NCI-H82 treated with DMSO at 0.1 percent for 48 hours (cell line): ENCODE measurements around the gene WDFY1.
"Not testable (repeated sequence)": the region's sequence is repeated elsewhere in the genome, so short reads cannot be mapped to it uniquely, and the experiment has no call there.

Experiments used
- DNase-seq: peaks from one replicate; lab custom pipeline; 2025; ENCODE audit not compliant: unreplicated experiment; lab: John Stamatoyannopoulos, UW

WDFY1 gene

DNA sequence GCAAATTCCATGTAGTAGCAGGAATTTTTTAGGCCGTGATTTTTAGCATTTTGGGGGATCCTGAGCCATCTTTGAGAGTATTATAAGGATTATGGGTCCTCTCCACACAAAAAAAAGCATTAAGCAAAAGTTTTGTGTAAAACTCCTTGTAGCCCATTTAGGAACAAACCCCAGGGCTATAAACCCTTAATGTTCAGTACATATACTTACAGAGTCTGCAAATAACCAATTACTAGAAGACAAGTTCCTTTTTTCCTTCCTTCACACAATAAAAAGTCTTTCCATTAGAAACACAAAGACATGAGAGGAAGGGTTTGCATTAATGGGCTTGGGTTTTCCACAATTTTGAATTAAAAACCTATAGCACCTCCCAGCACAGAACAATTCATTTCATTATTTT, 44.6 kb downstream of the WDFY1 start:
- no peak for DNase-seq

DNA sequence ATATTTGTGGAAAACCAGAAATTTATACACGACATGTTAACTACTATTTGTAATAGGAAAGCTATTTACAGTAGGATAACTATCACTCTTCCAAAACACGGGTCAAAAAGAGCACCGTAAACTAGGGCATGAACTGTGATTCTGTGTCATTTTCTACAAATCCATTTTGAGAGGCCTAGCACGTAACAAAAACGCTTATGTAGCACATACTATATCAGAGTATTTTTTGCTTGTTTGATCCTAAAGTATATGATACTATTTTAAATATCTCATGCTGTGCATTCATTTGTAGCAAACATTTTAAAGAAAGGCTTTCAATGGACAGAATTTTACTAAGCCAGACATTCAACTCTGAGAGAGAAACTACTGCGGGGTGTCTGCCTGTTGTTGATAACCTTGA, 45.1 kb downstream of the WDFY1 start:
- no peak for DNase-seq

- DNase-seq: no peak
Measured at GRCh38 chr2:223897669-223898330, 47.3 kb downstream of the WDFY1 start.

- no peak for DNase-seq
Measured at GRCh38 chr2:223896833-223897311, 48.3 kb downstream of the WDFY1 start.

GRCh38 chr2:223894968-223895367, 50.2 kb downstream of the WDFY1 start:
- DNase-seq: no peak

DNA sequence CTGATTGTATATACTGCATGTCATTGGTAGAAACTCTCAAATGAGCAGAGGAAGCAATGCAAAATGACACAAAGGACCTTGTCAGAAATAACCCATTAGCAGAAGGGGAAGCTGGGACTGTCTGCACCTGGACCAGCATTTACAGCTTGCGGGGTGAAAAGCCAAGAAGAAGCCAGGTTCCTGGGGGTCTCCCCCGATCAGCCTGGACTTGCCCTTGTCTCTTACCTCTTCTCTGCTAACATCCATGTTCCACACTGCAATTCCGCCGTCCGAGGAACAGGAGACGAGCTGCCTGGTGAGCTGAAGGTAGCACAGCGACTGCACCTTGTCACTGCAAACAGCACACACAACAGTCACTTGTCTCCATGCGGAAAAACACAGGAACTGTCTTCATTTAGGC, 51.1 kb downstream of the WDFY1 start:
- DNase-seq: no peak

DNA sequence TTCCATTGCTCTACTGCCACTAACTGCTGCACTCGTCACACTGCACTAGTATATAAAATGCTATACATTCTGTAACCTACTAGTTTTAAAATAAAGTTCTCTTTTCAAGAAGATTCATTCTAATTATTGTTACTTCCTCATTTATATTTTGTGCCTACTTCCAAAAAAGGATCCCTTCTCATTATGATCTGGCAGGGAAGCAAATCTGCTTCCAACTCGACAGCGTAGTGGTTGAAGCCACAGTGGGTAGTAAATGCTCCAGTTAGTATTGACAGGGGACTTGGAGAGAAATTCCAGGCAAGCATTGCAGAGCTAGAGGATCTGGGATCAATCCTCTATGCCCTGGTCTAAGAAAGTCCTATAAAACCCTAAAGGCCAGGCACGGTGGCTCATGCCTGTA, 54.4 kb downstream of the WDFY1 start:
- DNase-seq: no peak

DNA sequence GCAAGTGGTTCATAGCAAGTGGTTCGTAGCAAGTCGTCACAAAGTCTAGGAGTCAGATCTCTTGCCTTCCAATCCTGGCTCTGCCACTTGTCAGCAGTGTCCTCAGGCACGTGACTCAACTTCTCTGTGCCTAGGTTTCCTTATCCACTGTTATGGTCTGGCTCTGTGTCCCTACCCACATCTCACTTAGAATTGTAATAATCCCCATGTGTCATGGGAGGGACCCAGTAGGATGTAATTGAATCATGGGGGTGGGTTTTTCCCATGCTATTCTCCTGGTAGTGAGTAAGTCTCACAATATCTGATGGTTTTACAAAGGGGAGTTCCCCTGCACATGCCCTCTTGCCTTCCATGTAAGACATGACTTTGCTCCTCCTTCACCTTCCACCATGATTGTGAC, 55.9 kb downstream of the WDFY1 start:
- no peak for DNase-seq

DNA sequence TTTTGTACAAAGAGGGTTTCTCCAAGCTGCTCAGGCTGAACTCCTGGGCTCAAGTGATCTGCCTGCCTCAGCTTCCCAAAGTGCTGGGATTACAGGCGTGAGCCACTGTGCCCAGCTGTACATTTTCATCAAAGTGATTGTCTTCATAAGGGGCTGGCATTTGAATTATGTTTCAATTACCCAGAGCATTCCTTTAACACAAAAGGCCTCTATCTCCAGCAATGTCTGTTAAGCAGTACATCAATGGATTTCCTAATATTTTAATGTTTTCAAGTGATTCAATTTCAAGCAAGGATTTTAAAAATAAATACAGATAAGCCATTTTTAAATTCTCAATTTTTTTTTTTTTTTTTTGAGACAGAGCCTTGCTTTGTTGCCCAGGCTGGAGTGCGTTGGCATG, 56.9 kb downstream of the WDFY1 start:
- no peak for DNase-seq

- no peak for DNase-seq
Measured at GRCh38 chr2:223887127-223887526, 58.0 kb downstream of the WDFY1 start.

DNA sequence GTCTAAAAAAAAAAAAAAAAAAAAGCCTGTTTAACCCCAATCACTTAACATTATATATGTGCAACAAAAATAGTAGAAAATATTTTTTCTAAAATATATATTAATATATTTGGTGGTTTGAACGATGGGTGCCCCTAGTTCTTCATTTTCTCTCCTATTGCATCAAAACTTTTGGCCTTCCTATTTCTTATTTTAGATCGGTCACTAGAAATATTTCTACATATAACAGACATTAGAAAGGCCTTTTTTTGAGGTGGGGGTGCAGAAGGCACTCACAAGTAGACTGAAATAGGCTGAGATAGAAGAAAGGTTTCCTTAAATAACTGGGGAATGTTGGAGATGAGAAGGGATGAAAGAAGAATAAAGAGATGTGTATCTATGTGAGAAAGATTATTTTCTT, 58.4 kb downstream of the WDFY1 start:
- no peak for DNase-seq

GRCh38 chr2:223884399-223884798, 60.7 kb downstream of the WDFY1 start:
- DNase-seq: no peak

GRCh38 chr2:223882715-223883114, 62.4 kb downstream of the WDFY1 start:
- no peak for DNase-seq

DNA sequence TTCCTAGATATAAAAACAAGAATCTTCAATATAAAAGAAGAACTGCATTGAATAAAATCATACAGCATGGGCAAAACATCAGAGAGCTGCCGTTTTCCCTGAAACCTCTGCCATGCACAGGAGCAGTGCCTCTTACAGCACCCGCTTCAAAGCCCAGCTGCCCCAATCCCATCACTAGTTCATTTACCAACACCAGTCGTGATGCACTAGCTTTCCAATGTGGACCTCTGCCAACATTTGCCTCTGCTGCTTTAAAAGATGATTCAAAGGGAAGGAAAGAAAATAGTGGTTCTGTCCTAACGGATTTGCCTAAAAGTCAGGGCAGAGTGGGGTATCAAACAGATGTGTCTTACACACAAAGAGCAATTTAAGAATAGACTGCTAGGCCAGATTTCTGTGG, 64.3 kb downstream of the WDFY1 start:
- no peak for DNase-seq

DNA sequence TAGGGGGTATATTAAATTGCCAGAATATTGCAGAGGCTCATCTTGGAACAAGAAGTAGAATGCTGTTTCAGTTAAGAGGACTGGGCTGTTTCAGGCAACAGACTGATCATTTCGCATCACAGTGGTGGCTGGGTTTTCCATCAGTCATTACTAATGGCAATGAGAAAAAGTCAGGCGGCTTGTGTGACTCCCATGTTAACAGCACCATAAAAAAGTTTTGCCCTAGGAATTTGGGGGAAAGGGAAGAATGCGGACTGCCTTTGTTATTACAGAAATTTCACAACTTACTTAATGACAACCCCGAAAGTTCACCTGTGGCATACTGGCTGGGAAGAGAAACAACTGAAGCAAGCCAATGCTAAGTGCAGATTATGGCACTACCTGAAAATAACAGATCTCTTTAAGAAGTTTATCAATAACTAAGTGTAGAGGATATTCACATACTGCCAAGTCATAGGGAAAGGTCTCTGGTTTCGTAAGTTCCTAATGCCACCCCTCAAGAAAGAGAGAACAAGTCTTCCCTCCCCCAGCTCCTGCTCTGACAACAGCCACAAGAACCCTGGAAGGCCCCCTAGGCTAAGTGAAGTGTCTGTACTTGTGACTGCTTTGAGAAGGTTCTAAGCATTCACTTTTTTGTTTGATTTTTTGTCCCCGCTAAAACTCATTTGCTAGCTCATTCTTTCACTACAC, 67.3 kb downstream of the WDFY1 start:
- no peak for DNase-seq

DNA sequence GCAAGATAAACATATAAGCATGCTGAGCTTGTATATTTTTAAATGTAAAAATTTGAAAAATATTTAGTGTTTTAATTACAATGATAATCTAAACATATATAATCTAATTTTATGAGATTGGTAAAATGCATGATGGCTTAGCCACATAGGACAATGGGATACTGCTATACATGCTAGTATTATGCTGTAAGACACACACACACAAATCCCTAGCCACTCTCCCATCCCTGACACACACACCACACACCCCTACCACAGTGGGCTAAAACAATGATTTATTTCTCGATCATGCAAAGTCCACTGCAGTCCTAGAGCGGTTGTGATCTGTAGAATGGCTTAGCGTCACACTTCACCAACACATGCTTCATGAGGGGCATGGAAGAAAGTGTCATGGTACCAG, 71.5 kb downstream of the WDFY1 start:
- DNase-seq: no peak

DNA sequence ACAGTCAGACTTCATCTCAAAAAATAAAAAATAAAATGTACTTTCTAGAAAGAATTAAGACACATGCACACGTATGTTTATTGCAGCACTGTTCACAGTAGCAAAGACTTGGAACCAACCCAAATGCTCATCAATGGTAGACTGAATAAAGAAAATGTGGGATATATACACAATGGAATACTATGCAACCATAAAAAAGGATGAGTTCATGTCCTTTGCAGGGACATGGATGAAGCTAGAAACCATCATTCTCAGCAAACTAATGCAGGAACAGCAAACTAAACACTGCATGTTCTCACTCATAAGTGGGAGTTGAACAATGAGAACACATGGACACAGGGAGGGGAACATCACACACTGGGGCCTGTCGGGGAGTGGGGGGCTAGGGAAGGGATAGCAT, 72.4 kb downstream of the WDFY1 start:
- not testable (repeated sequence) for DNase-seq

GRCh38 chr2:223871661-223872060, 73.5 kb downstream of the WDFY1 start:
- not testable (repeated sequence) for DNase-seq

DNA sequence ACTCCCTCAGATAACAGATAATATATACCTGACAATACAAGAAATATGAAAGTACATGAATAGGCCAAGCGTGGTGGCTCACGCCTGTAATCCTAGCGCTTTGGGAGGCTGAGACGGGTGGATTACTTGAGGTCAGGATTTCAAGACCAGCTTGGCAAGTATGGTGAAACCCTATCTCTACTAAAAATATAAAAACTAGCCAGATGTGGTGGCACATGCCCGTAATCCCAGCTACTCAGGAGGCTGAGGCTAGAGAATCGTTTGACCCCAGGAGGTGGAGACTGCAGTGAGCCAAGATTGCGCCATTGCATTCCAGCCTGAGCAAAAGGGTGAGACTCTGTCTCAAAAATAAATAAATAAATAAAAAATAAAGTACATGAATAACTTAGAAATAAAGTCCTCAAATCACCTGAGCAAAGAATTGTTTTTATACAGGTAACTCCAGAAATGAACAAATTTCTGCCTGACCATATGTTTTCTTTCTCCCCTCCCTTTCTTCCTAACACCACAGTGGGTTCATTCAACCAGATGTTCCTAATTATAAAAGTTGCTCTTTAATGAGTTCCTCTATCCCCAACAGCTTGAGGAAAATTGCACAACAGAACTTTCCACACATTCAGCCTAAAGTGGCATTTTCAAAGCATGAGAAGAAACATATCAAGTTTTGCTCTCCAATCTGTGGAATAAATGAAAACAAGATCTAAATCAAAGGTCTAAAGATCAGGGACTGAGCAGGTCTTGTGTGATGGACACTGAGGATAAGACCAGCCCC, 74.1 kb downstream of the WDFY1 start:
- no peak for DNase-seq

DNA sequence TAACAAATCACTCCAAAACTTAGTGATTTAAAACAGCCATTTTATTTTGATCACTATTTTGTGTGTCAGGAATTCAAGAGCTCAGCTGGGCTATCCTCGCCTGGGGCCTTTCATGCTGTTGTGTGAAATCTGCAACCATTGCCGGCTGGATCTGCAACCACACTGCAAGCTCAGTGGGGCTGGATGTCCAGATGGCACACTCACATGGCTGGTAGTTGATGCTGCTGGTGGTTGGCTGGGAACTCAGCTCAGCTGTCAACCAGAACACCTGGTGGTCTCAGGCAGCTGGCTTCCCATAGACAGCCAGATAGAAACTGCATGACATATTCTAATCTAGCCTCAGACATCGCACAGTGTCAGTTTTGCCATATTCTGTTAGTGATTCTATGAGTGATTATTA, 77.1 kb downstream of the WDFY1 start:
- peak; percentile 25 for DNase-seq

DNA sequence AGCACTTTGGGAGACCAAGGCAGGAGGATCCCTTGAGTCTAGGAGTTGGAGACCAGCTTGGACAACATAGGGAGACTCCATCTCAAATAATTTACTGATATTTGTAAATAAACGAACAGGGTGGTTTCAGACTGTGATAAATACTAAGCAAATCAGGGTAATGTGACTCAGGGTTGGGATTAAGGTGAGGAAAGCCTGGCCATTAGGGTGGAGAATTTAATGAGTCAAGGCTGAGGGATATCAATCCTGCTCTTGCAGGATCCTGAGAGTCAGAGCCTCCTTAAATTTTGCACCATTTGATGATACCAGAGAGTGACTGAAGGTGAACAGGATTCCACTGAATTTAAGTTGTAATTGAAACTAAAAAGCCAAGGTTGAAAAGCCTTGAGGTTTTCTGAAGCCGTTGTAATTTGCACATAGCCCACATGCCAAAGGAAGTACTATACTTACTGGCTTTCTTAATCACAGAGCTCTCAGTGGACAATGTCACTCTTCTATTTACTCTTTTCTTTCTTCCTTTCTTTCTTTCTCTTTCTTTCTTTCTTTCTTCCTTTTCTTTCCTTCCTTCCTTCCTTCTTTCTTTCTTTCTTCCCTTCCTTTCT, 79.1 kb downstream of the WDFY1 start:
- no peak for DNase-seq

- no peak for DNase-seq
Measured at GRCh38 chr2:223865124-223865523, 80.0 kb downstream of the WDFY1 start.
